Activated T-helper 2 cell treated with anti-CD3 and anti-CD28 coated beads, Interferon-gamma antibody, Interleukin-2, Interleukin-4, amounts not matched to agents 10 μg/mL and 5 μg/mL and 100 μg/mL, durations not matched to agents 14 hours and 24 hours and 36 hours (primary cell): Measurements from ENCODE around the gene DRGX. TPM values are rescaled to one million over a fixed set of nuclear protein-coding genes. Genes with fewer than 3 reads are reported as not detected.

ENCODE experiments used
- DNase-seq: peaks from one replicate; pipeline ENCODE4 v3.0.0; 2021; ENCODE audit warnings: low spot score
- H3K27ac Mint-ChIP-seq: one replicate; pipeline ENCODE4 v1.8.0; 2021; ENCODE audit warnings: mixed read lengths
- H3K27me3 Mint-ChIP-seq: one replicate; pipeline ENCODE4 v1.8.0; 2021; ENCODE audit warnings: low read depth, mixed read lengths
- H3K36me3 Mint-ChIP-seq: one replicate; pipeline ENCODE4 v1.8.0; 2021; ENCODE audit warnings: low read depth, mixed read lengths
- H3K4me1 Mint-ChIP-seq: one replicate; pipeline ENCODE4 v1.8.0; 2021; ENCODE audit warnings: low read depth, mixed read lengths
- H3K4me3 Mint-ChIP-seq: one replicate; pipeline ENCODE4 v1.8.0; 2021; ENCODE audit warnings: low read depth, mild to moderate bottlenecking, moderate library complexity, mixed read lengths
- H3K9me3 Mint-ChIP-seq: one replicate; pipeline ENCODE4 v1.8.0; 2021; ENCODE audit warnings: mixed read lengths
- intact Hi-C: fragments of 100-400 bp; cut with micrococcal nuclease; formaldehyde crosslinking; loops from one replicate; pipeline ENCODE4 v1.15.1; 2023
- total RNA-seq: library from RNA; stranded (reverse); gene quantifications from 2 replicates; pipeline ENCODE4 v1.2.3, GENCODE V29; 2022

DRGX gene
- total RNA-seq, 1 donor from 2014 or later, result not detected

- no peak for DNase-seq
- Mint-ChIP-seq H3K27me3 (peaks cover 9% of the 10 kb centered on the region), H3K36me3 (no peaks in the 10 kb centered on the region), H3K9me3 (no peaks in the 10 kb centered on the region), H3K27ac (no peak overlapping the region), H3K4me3 (no peak overlapping the region), H3K4me1 (no peaks in the 10 kb centered on the region)
- intact Hi-C loops, result no loop called here
These were observed 25.4 kb downstream of the DRGX start for GRCh38 chr10:49370326-49371100.

GRCh38 chr10:49369216-49370162 lies 26.4 kb downstream of the DRGX start:
- no peaks in the 10 kb centered on the region for H3K36me3 Mint-ChIP-seq
- peaks cover 9% of the 10 kb centered on the region for H3K27me3 Mint-ChIP-seq
- no peaks in the 10 kb centered on the region for H3K4me1 Mint-ChIP-seq
- no peak for DNase-seq
- H3K9me3 Mint-ChIP-seq, result no peaks in the 10 kb centered on the region
- no peak overlapping the region for H3K27ac Mint-ChIP-seq
- intact Hi-C loops, result no loop called here
- no peak overlapping the region for H3K4me3 Mint-ChIP-seq

- H3K27ac Mint-ChIP-seq, result no peak overlapping the region
- no peaks in the 10 kb centered on the region for H3K36me3 Mint-ChIP-seq
- intact Hi-C loops, result no loop called here
- H3K27me3 Mint-ChIP-seq, result peaks cover 4% of the 10 kb centered on the region
- H3K4me3 Mint-ChIP-seq, result no peak overlapping the region
- no peaks in the 10 kb centered on the region for H3K4me1 Mint-ChIP-seq
- H3K9me3 Mint-ChIP-seq, result no peaks in the 10 kb centered on the region
- DNase-seq, result no peak
These were observed 27.6 kb downstream of the DRGX start for GRCh38 chr10:49368256-49368655.

- no peaks in the 10 kb centered on the region for H3K36me3 Mint-ChIP-seq
- DNase-seq, result no peak
- no peak overlapping the region for H3K27ac Mint-ChIP-seq
- H3K4me1 Mint-ChIP-seq, result no peaks in the 10 kb centered on the region
- intact Hi-C loops, result no loop called here
- H3K27me3 Mint-ChIP-seq, result peaks cover 3% of the 10 kb centered on the region
- no peak overlapping the region for H3K4me3 Mint-ChIP-seq
- no peaks in the 10 kb centered on the region for H3K9me3 Mint-ChIP-seq
These were observed 28.3 kb downstream of the DRGX start for GRCh38 chr10:49367600-49367999.

- H3K4me3 Mint-ChIP-seq, result no peak overlapping the region
- no peak overlapping the region for H3K27ac Mint-ChIP-seq
- intact Hi-C loops, result no loop called here
- no peak for DNase-seq
- H3K4me1 Mint-ChIP-seq, result no peaks in the 10 kb centered on the region
- no peaks in the 10 kb centered on the region for H3K27me3 Mint-ChIP-seq
- no peaks in the 10 kb centered on the region for H3K36me3 Mint-ChIP-seq
- H3K9me3 Mint-ChIP-seq, result no peaks in the 10 kb centered on the region
These were observed 29.4 kb downstream of the DRGX start for GRCh38 chr10:49366460-49366859.

GRCh38 chr10:49365675-49366415 lies 30.0 kb downstream of the DRGX start:
- no peaks in the 10 kb centered on the region for H3K9me3 Mint-ChIP-seq
- intact Hi-C loops, result no loop called here
- DNase-seq, result no peak
- H3K4me3 Mint-ChIP-seq, result no peak overlapping the region
- no peaks in the 10 kb centered on the region for H3K27me3 Mint-ChIP-seq
- no peak overlapping the region for H3K27ac Mint-ChIP-seq
- H3K36me3 Mint-ChIP-seq, result no peaks in the 10 kb centered on the region
- no peaks in the 10 kb centered on the region for H3K4me1 Mint-ChIP-seq

GRCh38 chr10:49365275-49365674 lies 30.6 kb downstream of the DRGX start:
- H3K4me3 Mint-ChIP-seq, result no peak overlapping the region
- H3K9me3 Mint-ChIP-seq, result no peaks in the 10 kb centered on the region
- no peak for DNase-seq
- H3K27me3 Mint-ChIP-seq, result no peaks in the 10 kb centered on the region
- H3K36me3 Mint-ChIP-seq, result no peaks in the 10 kb centered on the region
- intact Hi-C loops, result no loop called here
- H3K27ac Mint-ChIP-seq, result no peak overlapping the region
- H3K4me1 Mint-ChIP-seq, result no peaks in the 10 kb centered on the region

- H3K36me3 Mint-ChIP-seq, result no peaks in the 10 kb centered on the region
- no peak overlapping the region for H3K4me3 Mint-ChIP-seq
- intact Hi-C loops, result no loop called here
- DNase-seq, result no peak
- no peaks in the 10 kb centered on the region for H3K9me3 Mint-ChIP-seq
- no peaks in the 10 kb centered on the region for H3K27me3 Mint-ChIP-seq
- H3K4me1 Mint-ChIP-seq, result no peaks in the 10 kb centered on the region
- no peak overlapping the region for H3K27ac Mint-ChIP-seq
These were observed 31.1 kb downstream of the DRGX start for GRCh38 chr10:49364747-49365146.

GRCh38 chr10:49364051-49364450 lies 31.8 kb downstream of the DRGX start:
- Mint-ChIP-seq H3K9me3 (no peaks in the 10 kb centered on the region), H3K27me3 (no peaks in the 10 kb centered on the region), H3K4me1 (no peaks in the 10 kb centered on the region), H3K36me3 (no peaks in the 10 kb centered on the region), H3K27ac (no peak overlapping the region), H3K4me3 (no peak overlapping the region)
- DNase-seq, result no peak
- intact Hi-C loops, result no loop called here

GRCh38 chr10:49363309-49364031 lies 32.4 kb downstream of the DRGX start:
- no peaks in the 10 kb centered on the region for H3K27me3 Mint-ChIP-seq
- H3K9me3 Mint-ChIP-seq, result no peaks in the 10 kb centered on the region
- H3K36me3 Mint-ChIP-seq, result no peaks in the 10 kb centered on the region
- intact Hi-C loops, result no loop called here
- no peak overlapping the region for H3K4me3 Mint-ChIP-seq
- no peak overlapping the region for H3K27ac Mint-ChIP-seq
- DNase-seq, result no peak
- H3K4me1 Mint-ChIP-seq, result no peaks in the 10 kb centered on the region

- Mint-ChIP-seq H3K27ac (no peak overlapping the region), H3K9me3 (no peaks in the 10 kb centered on the region), H3K4me3 (no peak overlapping the region), H3K36me3 (no peaks in the 10 kb centered on the region), H3K4me1 (no peaks in the 10 kb centered on the region), H3K27me3 (no peaks in the 10 kb centered on the region)
- intact Hi-C loops, result no loop called here
- DNase-seq, result no peak
These were observed 33.2 kb downstream of the DRGX start for GRCh38 chr10:49362596-49363260.
